Measurements from ENCODE around the gene CHST11. TPM values are rescaled to one million over a fixed set of nuclear protein-coding genes. Genes with fewer than 3 reads are reported as not detected.

CHST11 gene
- total and polyA plus RNA-seq, 4 donors: 0.57 to 11.1 (median 3.7) TPM

DNA sequence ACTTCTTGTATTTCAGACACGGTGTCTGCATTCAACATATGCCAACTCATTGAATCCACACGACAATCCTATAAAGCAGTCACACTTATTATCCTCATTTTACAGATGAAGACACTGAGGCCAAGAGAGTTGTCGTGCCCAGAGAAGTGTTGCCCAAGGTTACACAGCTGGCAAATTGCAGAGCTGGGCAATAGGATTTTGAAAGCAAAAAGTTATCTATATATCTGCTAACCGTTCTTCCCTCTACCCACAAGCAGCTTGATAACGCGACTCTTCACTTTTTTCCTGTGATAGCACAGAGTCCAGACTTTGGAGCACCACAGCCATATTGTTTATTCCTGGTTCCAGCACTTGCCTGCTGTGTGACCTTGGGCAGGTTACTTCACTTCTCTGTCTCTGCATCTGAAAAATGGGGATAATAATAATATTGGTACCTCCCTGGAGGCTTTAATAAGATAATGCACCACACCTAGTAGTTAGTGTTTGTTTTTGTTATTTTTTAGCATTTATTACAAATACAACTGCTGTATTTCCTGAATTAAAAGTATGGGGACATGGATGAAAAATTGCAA, 82.2 kb downstream of the CHST11 start:
- H3K27me3 ChIP-seq (ENCODE audit: control insufficient read depth in 4 of 4, insufficient read depth in 4 of 4, low read length in 3 of 4): peaks cover 0 to 2% (median 0%) of the 10 kb centered on the region in 4 donors
- no peak overlapping the region for H3K27ac ChIP-seq (ENCODE audit: low read depth in 1 of 2, low read length in 2 of 2)
- WGBS: 82% methylated on average over 6 of the region's 6 CpGs
- H3K9ac ChIP-seq (ENCODE audit: low read depth in 1 of 2, low read length in 2 of 2): no peak overlapping the region
- no peak for DNase-seq (ENCODE audit: low spot score)
- H3K36me3 ChIP-seq (ENCODE audit: control insufficient read depth in 4 of 4, insufficient read depth in 3 of 4, low read depth in 1 of 4, low read length in 3 of 4): no peaks in the 10 kb centered on the region
- no peaks in the 10 kb centered on the region for H3K9me3 ChIP-seq (ENCODE audit: control insufficient read depth in 4 of 4, low read length in 3 of 4)
- no peak for TF ChIP-seq JUND (IDR thresholded peaks at IDR 0.05)
- no peak for TF ChIP-seq FOXA1 (IDR thresholded peaks at IDR 0.05)
- no peak for TF ChIP-seq RAD21 (IDR thresholded peaks at IDR 0.05)
- TF ChIP-seq, protein P1, sequence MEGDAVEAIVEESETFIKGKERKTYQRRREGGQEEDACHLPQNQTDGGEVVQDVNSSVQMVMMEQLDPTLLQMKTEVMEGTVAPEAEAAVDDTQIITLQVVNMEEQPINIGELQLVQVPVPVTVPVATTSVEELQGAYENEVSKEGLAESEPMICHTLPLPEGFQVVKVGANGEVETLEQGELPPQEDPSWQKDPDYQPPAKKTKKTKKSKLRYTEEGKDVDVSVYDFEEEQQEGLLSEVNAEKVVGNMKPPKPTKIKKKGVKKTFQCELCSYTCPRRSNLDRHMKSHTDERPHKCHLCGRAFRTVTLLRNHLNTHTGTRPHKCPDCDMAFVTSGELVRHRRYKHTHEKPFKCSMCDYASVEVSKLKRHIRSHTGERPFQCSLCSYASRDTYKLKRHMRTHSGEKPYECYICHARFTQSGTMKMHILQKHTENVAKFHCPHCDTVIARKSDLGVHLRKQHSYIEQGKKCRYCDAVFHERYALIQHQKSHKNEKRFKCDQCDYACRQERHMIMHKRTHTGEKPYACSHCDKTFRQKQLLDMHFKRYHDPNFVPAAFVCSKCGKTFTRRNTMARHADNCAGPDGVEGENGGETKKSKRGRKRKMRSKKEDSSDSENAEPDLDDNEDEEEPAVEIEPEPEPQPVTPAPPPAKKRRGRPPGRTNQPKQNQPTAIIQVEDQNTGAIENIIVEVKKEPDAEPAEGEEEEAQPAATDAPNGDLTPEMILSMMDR (IDR thresholded peaks at IDR 0.05; ENCODE audit: low read depth, low read length, missing input control): no peak
- TF ChIP-seq, protein P2, sequence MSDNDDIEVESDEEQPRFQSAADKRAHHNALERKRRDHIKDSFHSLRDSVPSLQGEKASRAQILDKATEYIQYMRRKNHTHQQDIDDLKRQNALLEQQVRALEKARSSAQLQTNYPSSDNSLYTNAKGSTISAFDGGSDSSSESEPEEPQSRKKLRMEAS (IDR thresholded peaks at IDR 0.05): no peak
- no peak for TF ChIP-seq RXRA (IDR thresholded peaks at IDR 0.05)
- TF ChIP-seq, protein P3, sequence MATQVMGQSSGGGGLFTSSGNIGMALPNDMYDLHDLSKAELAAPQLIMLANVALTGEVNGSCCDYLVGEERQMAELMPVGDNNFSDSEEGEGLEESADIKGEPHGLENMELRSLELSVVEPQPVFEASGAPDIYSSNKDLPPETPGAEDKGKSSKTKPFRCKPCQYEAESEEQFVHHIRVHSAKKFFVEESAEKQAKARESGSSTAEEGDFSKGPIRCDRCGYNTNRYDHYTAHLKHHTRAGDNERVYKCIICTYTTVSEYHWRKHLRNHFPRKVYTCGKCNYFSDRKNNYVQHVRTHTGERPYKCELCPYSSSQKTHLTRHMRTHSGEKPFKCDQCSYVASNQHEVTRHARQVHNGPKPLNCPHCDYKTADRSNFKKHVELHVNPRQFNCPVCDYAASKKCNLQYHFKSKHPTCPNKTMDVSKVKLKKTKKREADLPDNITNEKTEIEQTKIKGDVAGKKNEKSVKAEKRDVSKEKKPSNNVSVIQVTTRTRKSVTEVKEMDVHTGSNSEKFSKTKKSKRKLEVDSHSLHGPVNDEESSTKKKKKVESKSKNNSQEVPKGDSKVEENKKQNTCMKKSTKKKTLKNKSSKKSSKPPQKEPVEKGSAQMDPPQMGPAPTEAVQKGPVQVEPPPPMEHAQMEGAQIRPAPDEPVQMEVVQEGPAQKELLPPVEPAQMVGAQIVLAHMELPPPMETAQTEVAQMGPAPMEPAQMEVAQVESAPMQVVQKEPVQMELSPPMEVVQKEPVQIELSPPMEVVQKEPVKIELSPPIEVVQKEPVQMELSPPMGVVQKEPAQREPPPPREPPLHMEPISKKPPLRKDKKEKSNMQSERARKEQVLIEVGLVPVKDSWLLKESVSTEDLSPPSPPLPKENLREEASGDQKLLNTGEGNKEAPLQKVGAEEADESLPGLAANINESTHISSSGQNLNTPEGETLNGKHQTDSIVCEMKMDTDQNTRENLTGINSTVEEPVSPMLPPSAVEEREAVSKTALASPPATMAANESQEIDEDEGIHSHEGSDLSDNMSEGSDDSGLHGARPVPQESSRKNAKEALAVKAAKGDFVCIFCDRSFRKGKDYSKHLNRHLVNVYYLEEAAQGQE (IDR thresholded peaks at IDR 0.05): no peak
- TF ChIP-seq FOXA2 (IDR thresholded peaks at IDR 0.05): no peak
- H3K4me1 ChIP-seq (ENCODE audit: control insufficient read depth in 4 of 4, insufficient read depth in 4 of 4, low read length in 3 of 4): no peaks in the 10 kb centered on the region
- H3K4me3 ChIP-seq (ENCODE audit: low read depth in 1 of 3, low read length in 3 of 3): no peak overlapping the region

DNA sequence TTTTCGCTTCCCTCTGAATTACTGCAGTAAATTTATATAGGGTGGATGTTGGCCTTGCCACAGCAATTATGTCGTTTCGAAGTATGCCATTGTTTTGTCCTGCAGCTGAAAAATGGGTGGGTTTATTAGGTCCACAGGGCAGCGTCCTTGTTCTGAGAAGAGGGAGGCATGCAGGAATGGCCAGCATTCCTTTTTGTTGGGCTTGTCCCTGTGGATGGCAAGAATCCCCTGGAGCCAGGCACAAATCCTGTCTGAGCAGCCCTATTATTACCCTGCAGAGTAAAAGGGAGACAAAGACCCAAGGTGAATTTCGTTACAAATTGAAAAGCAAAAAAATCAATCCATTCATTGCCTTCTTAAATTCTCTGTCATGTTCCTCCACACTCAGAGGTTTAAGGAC, 88.1 kb downstream of the CHST11 start:
- TF ChIP-seq, protein P3 (IDR thresholded peaks at IDR 0.05): no peak

More for the DNA sequence above, 88.1 kb downstream of the CHST11 start:
- no peak overlapping the region for H3K9ac ChIP-seq (ENCODE audit: low read depth in 1 of 2, low read length in 2 of 2)
- H3K4me3 ChIP-seq (ENCODE audit: low read depth in 1 of 3, low read length in 3 of 3): no peak overlapping the region
- H3K27me3 ChIP-seq (ENCODE audit: control insufficient read depth in 4 of 4, insufficient read depth in 4 of 4, low read length in 3 of 4): peaks cover 0 to 2% (median 0%) of the 10 kb centered on the region in 4 donors
- no peak overlapping the region for H3K27ac ChIP-seq (ENCODE audit: low read depth in 1 of 2, low read length in 2 of 2)
- no peaks in the 10 kb centered on the region for H3K36me3 ChIP-seq (ENCODE audit: control insufficient read depth in 4 of 4, insufficient read depth in 3 of 4, low read depth in 1 of 4, low read length in 3 of 4)
- WGBS: 75% methylated on average over 5 of the region's 5 CpGs
- DNase-seq (ENCODE audit: low spot score): no peak
- no peaks in the 10 kb centered on the region for H3K9me3 ChIP-seq (ENCODE audit: control insufficient read depth in 4 of 4, low read length in 3 of 4)
- H3K4me1 ChIP-seq (ENCODE audit: control insufficient read depth in 4 of 4, insufficient read depth in 4 of 4, low read length in 3 of 4): no peaks in the 10 kb centered on the region

Measured in liver (tissue), 9 donors.